ENCODE results near the gene TFPI. TPM values are rescaled to one million over a fixed set of nuclear protein-coding genes. Genes with fewer than 3 reads are reported as not detected.

Gene TFPI
- total and polyA plus RNA-seq, 2 of the 8 experiments (the other 6 are each of a cell fraction or from before 2014, with no cell fraction given) = 2.0 to 7.1 TPM

DNA sequence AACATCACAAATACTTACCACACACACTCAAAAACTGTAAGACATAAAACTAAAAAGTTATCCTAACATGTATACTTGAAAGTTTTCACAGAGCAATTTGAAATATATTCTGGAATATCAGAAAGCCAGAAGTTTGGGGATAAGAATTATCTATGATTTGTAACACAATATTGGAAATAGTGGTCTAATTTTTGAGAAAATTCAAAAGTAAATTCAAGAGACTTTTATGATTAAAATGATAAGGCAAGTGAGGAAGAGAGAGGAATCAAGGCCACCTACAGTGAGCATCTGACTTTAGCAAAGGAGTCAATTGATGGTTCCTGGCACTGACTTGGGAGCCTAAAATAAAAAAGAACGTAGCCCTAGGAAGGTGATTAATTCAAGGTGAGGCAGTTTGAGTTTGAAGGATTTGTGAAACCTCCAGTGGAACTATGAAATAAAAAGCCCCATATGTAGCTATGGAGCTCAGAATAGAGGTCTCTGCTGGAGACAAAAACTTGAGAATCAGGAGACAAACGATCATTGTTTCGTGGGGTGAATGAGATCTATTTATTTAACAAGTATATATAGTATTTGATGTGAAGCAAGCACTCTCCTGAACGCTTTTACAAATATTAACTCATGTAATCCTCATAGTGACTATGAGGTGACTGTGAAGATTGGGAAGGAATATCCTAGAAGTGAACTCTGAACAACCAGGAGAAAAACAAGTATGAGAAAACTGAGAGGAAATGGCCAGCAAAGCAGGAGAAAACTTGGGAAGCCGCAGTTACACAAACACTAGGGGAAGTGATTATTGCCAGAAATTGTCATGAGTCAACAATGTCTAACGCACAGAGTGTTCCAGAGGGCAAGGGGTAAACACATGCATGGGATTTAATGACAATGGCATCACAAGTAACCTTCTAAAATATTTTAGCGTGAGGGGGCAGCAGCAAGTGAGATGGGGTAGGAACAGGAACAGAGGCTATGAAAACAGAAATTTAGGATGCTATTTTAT lies 12.8 kb downstream of the TFPI start (continued):
- TF ChIP-seq, protein P1, sequence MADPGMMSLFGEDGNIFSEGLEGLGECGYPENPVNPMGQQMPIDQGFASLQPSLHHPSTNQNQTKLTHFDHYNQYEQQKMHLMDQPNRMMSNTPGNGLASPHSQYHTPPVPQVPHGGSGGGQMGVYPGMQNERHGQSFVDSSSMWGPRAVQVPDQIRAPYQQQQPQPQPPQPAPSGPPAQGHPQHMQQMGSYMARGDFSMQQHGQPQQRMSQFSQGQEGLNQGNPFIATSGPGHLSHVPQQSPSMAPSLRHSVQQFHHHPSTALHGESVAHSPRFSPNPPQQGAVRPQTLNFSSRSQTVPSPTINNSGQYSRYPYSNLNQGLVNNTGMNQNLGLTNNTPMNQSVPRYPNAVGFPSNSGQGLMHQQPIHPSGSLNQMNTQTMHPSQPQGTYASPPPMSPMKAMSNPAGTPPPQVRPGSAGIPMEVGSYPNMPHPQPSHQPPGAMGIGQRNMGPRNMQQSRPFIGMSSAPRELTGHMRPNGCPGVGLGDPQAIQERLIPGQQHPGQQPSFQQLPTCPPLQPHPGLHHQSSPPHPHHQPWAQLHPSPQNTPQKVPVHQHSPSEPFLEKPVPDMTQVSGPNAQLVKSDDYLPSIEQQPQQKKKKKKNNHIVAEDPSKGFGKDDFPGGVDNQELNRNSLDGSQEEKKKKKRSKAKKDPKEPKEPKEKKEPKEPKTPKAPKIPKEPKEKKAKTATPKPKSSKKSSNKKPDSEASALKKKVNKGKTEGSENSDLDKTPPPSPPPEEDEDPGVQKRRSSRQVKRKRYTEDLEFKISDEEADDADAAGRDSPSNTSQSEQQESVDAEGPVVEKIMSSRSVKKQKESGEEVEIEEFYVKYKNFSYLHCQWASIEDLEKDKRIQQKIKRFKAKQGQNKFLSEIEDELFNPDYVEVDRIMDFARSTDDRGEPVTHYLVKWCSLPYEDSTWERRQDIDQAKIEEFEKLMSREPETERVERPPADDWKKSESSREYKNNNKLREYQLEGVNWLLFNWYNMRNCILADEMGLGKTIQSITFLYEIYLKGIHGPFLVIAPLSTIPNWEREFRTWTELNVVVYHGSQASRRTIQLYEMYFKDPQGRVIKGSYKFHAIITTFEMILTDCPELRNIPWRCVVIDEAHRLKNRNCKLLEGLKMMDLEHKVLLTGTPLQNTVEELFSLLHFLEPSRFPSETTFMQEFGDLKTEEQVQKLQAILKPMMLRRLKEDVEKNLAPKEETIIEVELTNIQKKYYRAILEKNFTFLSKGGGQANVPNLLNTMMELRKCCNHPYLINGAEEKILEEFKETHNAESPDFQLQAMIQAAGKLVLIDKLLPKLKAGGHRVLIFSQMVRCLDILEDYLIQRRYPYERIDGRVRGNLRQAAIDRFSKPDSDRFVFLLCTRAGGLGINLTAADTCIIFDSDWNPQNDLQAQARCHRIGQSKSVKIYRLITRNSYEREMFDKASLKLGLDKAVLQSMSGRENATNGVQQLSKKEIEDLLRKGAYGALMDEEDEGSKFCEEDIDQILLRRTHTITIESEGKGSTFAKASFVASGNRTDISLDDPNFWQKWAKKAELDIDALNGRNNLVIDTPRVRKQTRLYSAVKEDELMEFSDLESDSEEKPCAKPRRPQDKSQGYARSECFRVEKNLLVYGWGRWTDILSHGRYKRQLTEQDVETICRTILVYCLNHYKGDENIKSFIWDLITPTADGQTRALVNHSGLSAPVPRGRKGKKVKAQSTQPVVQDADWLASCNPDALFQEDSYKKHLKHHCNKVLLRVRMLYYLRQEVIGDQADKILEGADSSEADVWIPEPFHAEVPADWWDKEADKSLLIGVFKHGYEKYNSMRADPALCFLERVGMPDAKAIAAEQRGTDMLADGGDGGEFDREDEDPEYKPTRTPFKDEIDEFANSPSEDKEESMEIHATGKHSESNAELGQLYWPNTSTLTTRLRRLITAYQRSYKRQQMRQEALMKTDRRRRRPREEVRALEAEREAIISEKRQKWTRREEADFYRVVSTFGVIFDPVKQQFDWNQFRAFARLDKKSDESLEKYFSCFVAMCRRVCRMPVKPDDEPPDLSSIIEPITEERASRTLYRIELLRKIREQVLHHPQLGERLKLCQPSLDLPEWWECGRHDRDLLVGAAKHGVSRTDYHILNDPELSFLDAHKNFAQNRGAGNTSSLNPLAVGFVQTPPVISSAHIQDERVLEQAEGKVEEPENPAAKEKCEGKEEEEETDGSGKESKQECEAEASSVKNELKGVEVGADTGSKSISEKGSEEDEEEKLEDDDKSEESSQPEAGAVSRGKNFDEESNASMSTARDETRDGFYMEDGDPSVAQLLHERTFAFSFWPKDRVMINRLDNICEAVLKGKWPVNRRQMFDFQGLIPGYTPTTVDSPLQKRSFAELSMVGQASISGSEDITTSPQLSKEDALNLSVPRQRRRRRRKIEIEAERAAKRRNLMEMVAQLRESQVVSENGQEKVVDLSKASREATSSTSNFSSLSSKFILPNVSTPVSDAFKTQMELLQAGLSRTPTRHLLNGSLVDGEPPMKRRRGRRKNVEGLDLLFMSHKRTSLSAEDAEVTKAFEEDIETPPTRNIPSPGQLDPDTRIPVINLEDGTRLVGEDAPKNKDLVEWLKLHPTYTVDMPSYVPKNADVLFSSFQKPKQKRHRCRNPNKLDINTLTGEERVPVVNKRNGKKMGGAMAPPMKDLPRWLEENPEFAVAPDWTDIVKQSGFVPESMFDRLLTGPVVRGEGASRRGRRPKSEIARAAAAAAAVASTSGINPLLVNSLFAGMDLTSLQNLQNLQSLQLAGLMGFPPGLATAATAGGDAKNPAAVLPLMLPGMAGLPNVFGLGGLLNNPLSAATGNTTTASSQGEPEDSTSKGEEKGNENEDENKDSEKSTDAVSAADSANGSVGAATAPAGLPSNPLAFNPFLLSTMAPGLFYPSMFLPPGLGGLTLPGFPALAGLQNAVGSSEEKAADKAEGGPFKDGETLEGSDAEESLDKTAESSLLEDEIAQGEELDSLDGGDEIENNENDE (IDR thresholded peaks at IDR 0.05; ENCODE audit: insufficient replicate concordance, low read length) = no peak
- TF ChIP-seq HDAC6 (IDR thresholded peaks at IDR 0.05; ENCODE audit: low read depth, low read length) (no peak), CTBP2 (IDR thresholded peaks at IDR 0.05; ENCODE audit: borderline replicate concordance, insufficient read depth, insufficient read length, low read length) (no peak), NRF1 (IDR thresholded peaks at IDR 0.05; ENCODE audit: low read depth, low read length) (no peak), POLR2AphosphoS5 (IDR thresholded peaks at IDR 0.05; ENCODE audit: low read depth, low read length) (no peak)
